HG03045 (cell line): ENCODE measurements around the gene CBARP.

Experiments used
- ATAC-seq: cut with Tn5 transposase; IDR thresholded peaks from one replicate; pipeline ENCODE4 v1.9.1; 2021; ENCODE audit warnings: mild to moderate bottlenecking, moderate library complexity; ENCODE audit not compliant: unreplicated experiment

Gene CBARP

GRCh38 chr19:1237754-1238368, at the start of gene CBARP:
Gene CBARP, minus strand, starts transcription at chr19:1238005. Its CDS starts 1,905 bp downstream, at chr19:1236100.
- no peak for ATAC-seq

GRCh38 chr19:1286487-1287353, 48.9 kb upstream of the CBARP start:
- ATAC-seq = no peak

- no peak for ATAC-seq
These were observed 48.0 kb upstream of the CBARP start, which contains the start of gene EFNA2 for GRCh38 chr19:1285737-1286360. Gene EFNA2, plus strand, starts transcription at chr19:1285873. Its CDS starts 296 bp downstream, at chr19:1286169.

GRCh38 chr19:1284979-1285736, 47.4 kb upstream of the CBARP start:
- no peak for ATAC-seq

- no peak for ATAC-seq
These were observed 46.6 kb upstream of the CBARP start for GRCh38 chr19:1284293-1284978.

- no peak for ATAC-seq
These were observed 46.1 kb upstream of the CBARP start for GRCh38 chr19:1283917-1284292.

GRCh38 chr19:1283207-1283916, 45.6 kb upstream of the CBARP start:
- ATAC-seq = no peak

- no peak for ATAC-seq
These were observed 44.9 kb upstream of the CBARP start for GRCh38 chr19:1282588-1283206.

- ATAC-seq = no peak
These were observed 43.9 kb upstream of the CBARP start for GRCh38 chr19:1281569-1282287.

- ATAC-seq = no peak
These were observed 43.1 kb upstream of the CBARP start for GRCh38 chr19:1280636-1281568.

- ATAC-seq = no peak
These were observed 42.1 kb upstream of the CBARP start for GRCh38 chr19:1279782-1280341.

- no peak for ATAC-seq
These were observed 41.2 kb upstream of the CBARP start for GRCh38 chr19:1278713-1279660.

- no peak for ATAC-seq
These were observed 40.3 kb upstream of the CBARP start for GRCh38 chr19:1278074-1278473.

GRCh38 chr19:1277061-1277460, 39.3 kb upstream of the CBARP start:
- no peak for ATAC-seq

- no peak for ATAC-seq
These were observed 38.8 kb upstream of the CBARP start for GRCh38 chr19:1276628-1277022.

GRCh38 chr19:1275976-1276627, 38.3 kb upstream of the CBARP start:
- no peak for ATAC-seq
